Measurements from ENCODE around the gene PHF19.
A peak's percentile ranks its signal among the peaks of the same experiment; 100 is the strongest.

The PHF19 gene

GRCh38 chr9:120891245-120891883 is 14.4 kb upstream of the PHF19 start:
- no peak for DNase-seq

GRCh38 chr9:120890320-120891244 is 13.6 kb upstream of the PHF19 start:
- no peak for DNase-seq

GRCh38 chr9:120889606-120890271 is 12.8 kb upstream of the PHF19 start:
- no peak for DNase-seq

- DNase-seq = no peak
Observed at GRCh38 chr9:120888626-120889025, 11.6 kb upstream of the PHF19 start.

- no peak for DNase-seq
Observed at GRCh38 chr9:120886490-120886967, 9.5 kb upstream of the PHF19 start.

GRCh38 chr9:120885958-120886357 is 9.0 kb upstream of the PHF19 start:
- no peak for DNase-seq

GRCh38 chr9:120885457-120885856 is 8.5 kb upstream of the PHF19 start:
- no peak for DNase-seq

GRCh38 chr9:120883608-120883996 is 6.6 kb upstream of the PHF19 start:
- DNase-seq = no peak

GRCh38 chr9:120882935-120883607 is 6.1 kb upstream of the PHF19 start:
- DNase-seq = no peak

- DNase-seq = no peak
Observed at GRCh38 chr9:120879446-120879845, 2.5 kb upstream of the PHF19 start.

GRCh38 chr9:120878188-120879130 is 1.5 kb upstream of the PHF19 start:
- DNase-seq = no peak

GRCh38 chr9:120877276-120878034 is 467 bp upstream of the PHF19 start:
- peak; percentile 85 for DNase-seq

- peak; percentile 89 for DNase-seq
Observed at GRCh38 chr9:120875954-120876841, 790 bp downstream of the PHF19 start.

GRCh38 chr9:120875643-120875953 is 1.4 kb downstream of the PHF19 start:
- no peak for DNase-seq

GRCh38 chr9:120875195-120875565 is 1.8 kb downstream of the PHF19 start:
- no peak for DNase-seq

- no peak for DNase-seq
Observed at GRCh38 chr9:120874226-120875194, 2.5 kb downstream of the PHF19 start.

- no peak for DNase-seq
Observed at GRCh38 chr9:120873512-120873911, 3.5 kb downstream of the PHF19 start.

- DNase-seq = no peak
Observed at GRCh38 chr9:120872791-120873502, 4.0 kb downstream of the PHF19 start.
